Breast epithelium (tissue), 4 donors: ENCODE results near the gene CASK. TPM values are rescaled to one million over a fixed set of nuclear protein-coding genes. Genes with fewer than 3 reads are reported as not detected.

Experiments
- DNase-seq, 2 donors: peaks; one replicate each; pipeline ENCODE4 v3.0.0-alpha.2; 2019; ENCODE audit warnings: low spot score in 2 of 2
- H3K27ac ChIP-seq, 2 donors: fragments of 200-600 bp; sonication (generic) in 1 of 2; one replicate each; pipeline ENCODE4 v1.5.1; 2016 to 2019; ENCODE audit warnings: mild to moderate bottlenecking in 1 of 2
- H3K27me3 ChIP-seq, 2 donors: fragments of 200-600 bp; sonication (generic) in 1 of 2; one replicate each; pipeline versions ENCODE4 v1.5.1 to v1.6.0; 2017 to 2019; ENCODE audit warnings: control low read depth in 1 of 2, mild to moderate bottlenecking in 1 of 2
- H3K36me3 ChIP-seq: fragments of 200-600 bp; one replicate; pipeline ENCODE4 v1.5.1; 2019
- H3K4me1 ChIP-seq, 2 donors: fragments of 200-600 bp; sonication (generic); one replicate each; pipeline ENCODE4 v1.5.1; 2016 to 2019; ENCODE audit warnings: control low read depth in 1 of 2
- H3K4me3 ChIP-seq, 3 donors: fragments of 200-600 bp; sonication (generic); 1 replicate in 2 of 3; 2 replicates in 1 of 3; pipeline ENCODE4 v1.5.1; 2016 to 2019; ENCODE audit warnings: mild to moderate bottlenecking in 3 of 3, moderate library complexity in 2 of 3
- H3K9me3 ChIP-seq, 2 donors: fragments of 200-600 bp; sonication (generic) in 1 of 2; one replicate each; pipeline ENCODE4 v1.5.1; 2016 to 2019; ENCODE audit warnings: control low read depth in 1 of 2
- CTCF ChIP-seq, 3 donors: fragments of 450-650 bp; IDR thresholded peaks; one replicate each; pipeline ENCODE4 v1.5.1; 2016 to 2017; ENCODE audit warnings: antibody characterized with exemption in 3 of 3, mild to moderate bottlenecking in 3 of 3, moderate library complexity in 3 of 3
- POLR2A ChIP-seq: fragments of 450-650 bp; IDR thresholded peaks from one replicate; pipeline ENCODE4 v1.6.1; 2016; ENCODE audit warnings: antibody characterized with exemption, mild to moderate bottlenecking, moderate library complexity
- POLR2AphosphoS5 ChIP-seq, 3 donors: sonication (generic); formaldehyde crosslinking; IDR thresholded peaks; one replicate each; pipeline ENCODE4 v1.6.1; 2017; ENCODE audit warnings: antibody characterized with exemption in 3 of 3
- intact Hi-C: fragments of 100-400 bp; cut with DNase I; formaldehyde crosslinking; loops from one replicate; pipeline ENCODE4 v1.15.1; 2023; ENCODE audit warnings: low total_unique reads
- total RNA-seq, 3 donors: library from RNA; depleted of rRNA; stranded (reverse); fragments of >200 nt; gene quantifications; one replicate each; pipeline ENCODE4 v1.1.0, GENCODE V29; 2016

Gene CASK
- total RNA-seq, 3 donors from 2014 or later, result 34.4 to 103 (median 52.4) TPM

GRCh38 chrX:41728125-41728524 is 195.2 kb downstream of the CASK start:
- TF ChIP-seq CTCF (IDR thresholded peaks at IDR 0.05) (no peak), POLR2A (no peak), POLR2AphosphoS5 (IDR thresholded peaks at IDR 0.05) (no peak)
- H3K4me1 ChIP-seq, result no peaks in the 10 kb centered on the region
- no peak overlapping the region for H3K4me3 ChIP-seq
- no peaks in the 10 kb centered on the region for H3K36me3 ChIP-seq
- H3K27ac ChIP-seq, result no peak overlapping the region
- peaks cover 0 to 8% of the 10 kb centered on the region in 2 donors for H3K27me3 ChIP-seq
- intact Hi-C loops, result no loop called here
- no peaks in the 10 kb centered on the region for H3K9me3 ChIP-seq
- DNase-seq, result no peak

- intact Hi-C loops, result no loop called here
- DNase-seq, result no peak
- TF ChIP-seq POLR2A, result no peak
- no peak for TF ChIP-seq POLR2AphosphoS5 (IDR thresholded peaks at IDR 0.05)
- TF ChIP-seq CTCF (IDR thresholded peaks at IDR 0.05), result no peak
- Histone ChIP-seq H3K4me3 (no peak within 1 kb of the TSS), H3K27ac (no peak within 1 kb of the TSS), H3K27me3 (peaks cover 0 to 16% of the 10 kb centered on the region in 2 donors), H3K36me3 (no peaks in the 10 kb centered on the region), H3K9me3 (peaks cover 0 to 7% of the 10 kb centered on the region in 2 donors), H3K4me1 (no peaks in the 10 kb centered on the region)
Observed at GRCh38 chrX:41723826-41724225, 199.5 kb downstream of the CASK start, which contains the start of gene GPR82. GPR82 (plus strand) TSS chrX:41724181; CDS start chrX:41727027, 2,846 bp downstream.

- Histone ChIP-seq H3K27ac (no peak overlapping the region), H3K4me3 (no peak overlapping the region), H3K9me3 (peaks cover 0 to 14% of the 10 kb centered on the region in 2 donors), H3K4me1 (no peaks in the 10 kb centered on the region), H3K27me3 (peaks cover 0 to 20% of the 10 kb centered on the region in 2 donors), H3K36me3 (no peaks in the 10 kb centered on the region)
- no peak for DNase-seq
- TF ChIP-seq POLR2AphosphoS5 (IDR thresholded peaks at IDR 0.05) (no peak), POLR2A (no peak), CTCF (IDR thresholded peaks at IDR 0.05) (no peak)
- intact Hi-C loops, result no loop called here
Observed at GRCh38 chrX:41722816-41723618, 200.3 kb downstream of the CASK start.

GRCh38 chrX:41722214-41722613 is 201.1 kb downstream of the CASK start:
- Histone ChIP-seq H3K9me3 (peaks cover 0 to 20% of the 10 kb centered on the region in 2 donors), H3K4me3 (no peak overlapping the region), H3K4me1 (no peaks in the 10 kb centered on the region), H3K27ac (no peak overlapping the region), H3K27me3 (peaks cover 0 to 23% of the 10 kb centered on the region in 2 donors), H3K36me3 (no peaks in the 10 kb centered on the region)
- DNase-seq, result no peak
- intact Hi-C loops, result no loop called here
- TF ChIP-seq POLR2A, result no peak
- no peak for TF ChIP-seq POLR2AphosphoS5 (IDR thresholded peaks at IDR 0.05)

GRCh38 chrX:41721590-41721989 is 201.8 kb downstream of the CASK start:
- TF ChIP-seq POLR2A, result no peak
- no peak for TF ChIP-seq CTCF (IDR thresholded peaks at IDR 0.05)
- TF ChIP-seq POLR2AphosphoS5 (IDR thresholded peaks at IDR 0.05), result no peak
- Histone ChIP-seq H3K27ac (no peak overlapping the region), H3K4me1 (no peaks in the 10 kb centered on the region), H3K4me3 (no peak overlapping the region), H3K36me3 (no peaks in the 10 kb centered on the region), H3K9me3 (peaks cover 0 to 20% of the 10 kb centered on the region in 2 donors), H3K27me3 (peaks cover 0 to 23% of the 10 kb centered on the region in 2 donors)
- DNase-seq, result no peak
- intact Hi-C loops, result no loop called here
